Measurements from ENCODE around the gene CYTH1. TPM values are rescaled to one million over a fixed set of nuclear protein-coding genes. Genes with fewer than 3 reads are reported as not detected.

The CYTH1 gene
- total RNA-seq, 1 donor from 2014 or later, result 103 TPM

DNA sequence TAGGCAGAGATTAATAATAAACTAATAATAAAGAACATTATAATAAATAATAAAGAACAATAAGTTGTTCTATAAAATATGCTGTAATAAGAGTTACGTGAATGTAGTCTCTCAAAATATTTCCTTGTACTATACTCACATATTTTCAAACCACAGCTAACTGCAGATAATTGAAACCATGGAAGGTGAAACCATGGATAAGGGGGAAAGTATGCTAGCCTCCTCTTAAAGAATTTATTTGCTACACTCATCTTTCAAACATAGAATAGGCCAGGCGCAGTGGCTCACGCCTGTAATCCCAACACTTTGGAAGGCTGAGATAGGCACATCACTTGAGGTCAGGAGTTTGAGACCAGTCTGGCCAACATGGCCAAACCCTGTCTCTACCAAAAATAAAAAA lies 18.5 kb downstream of the CYTH1 start:
- no peaks in the 10 kb centered on the region for H3K36me3 ChIP-seq
- no peaks in the 10 kb centered on the region for H3K9me3 ChIP-seq
- H3K4me1 ChIP-seq, result peaks cover 54% of the 10 kb centered on the region
- H3K27me3 ChIP-seq, result no peaks in the 10 kb centered on the region
- H3K27ac ChIP-seq, result no peak overlapping the region
- intact Hi-C loops (cut with DNase I), result no loop called here
- DNase-seq (no peak), ATAC-seq (no peak)
- TF ChIP-seq, protein P1, sequence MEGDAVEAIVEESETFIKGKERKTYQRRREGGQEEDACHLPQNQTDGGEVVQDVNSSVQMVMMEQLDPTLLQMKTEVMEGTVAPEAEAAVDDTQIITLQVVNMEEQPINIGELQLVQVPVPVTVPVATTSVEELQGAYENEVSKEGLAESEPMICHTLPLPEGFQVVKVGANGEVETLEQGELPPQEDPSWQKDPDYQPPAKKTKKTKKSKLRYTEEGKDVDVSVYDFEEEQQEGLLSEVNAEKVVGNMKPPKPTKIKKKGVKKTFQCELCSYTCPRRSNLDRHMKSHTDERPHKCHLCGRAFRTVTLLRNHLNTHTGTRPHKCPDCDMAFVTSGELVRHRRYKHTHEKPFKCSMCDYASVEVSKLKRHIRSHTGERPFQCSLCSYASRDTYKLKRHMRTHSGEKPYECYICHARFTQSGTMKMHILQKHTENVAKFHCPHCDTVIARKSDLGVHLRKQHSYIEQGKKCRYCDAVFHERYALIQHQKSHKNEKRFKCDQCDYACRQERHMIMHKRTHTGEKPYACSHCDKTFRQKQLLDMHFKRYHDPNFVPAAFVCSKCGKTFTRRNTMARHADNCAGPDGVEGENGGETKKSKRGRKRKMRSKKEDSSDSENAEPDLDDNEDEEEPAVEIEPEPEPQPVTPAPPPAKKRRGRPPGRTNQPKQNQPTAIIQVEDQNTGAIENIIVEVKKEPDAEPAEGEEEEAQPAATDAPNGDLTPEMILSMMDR (IDR thresholded peaks at IDR 0.05), result no peak
- no peak overlapping the region for H3K4me3 ChIP-seq

DNA sequence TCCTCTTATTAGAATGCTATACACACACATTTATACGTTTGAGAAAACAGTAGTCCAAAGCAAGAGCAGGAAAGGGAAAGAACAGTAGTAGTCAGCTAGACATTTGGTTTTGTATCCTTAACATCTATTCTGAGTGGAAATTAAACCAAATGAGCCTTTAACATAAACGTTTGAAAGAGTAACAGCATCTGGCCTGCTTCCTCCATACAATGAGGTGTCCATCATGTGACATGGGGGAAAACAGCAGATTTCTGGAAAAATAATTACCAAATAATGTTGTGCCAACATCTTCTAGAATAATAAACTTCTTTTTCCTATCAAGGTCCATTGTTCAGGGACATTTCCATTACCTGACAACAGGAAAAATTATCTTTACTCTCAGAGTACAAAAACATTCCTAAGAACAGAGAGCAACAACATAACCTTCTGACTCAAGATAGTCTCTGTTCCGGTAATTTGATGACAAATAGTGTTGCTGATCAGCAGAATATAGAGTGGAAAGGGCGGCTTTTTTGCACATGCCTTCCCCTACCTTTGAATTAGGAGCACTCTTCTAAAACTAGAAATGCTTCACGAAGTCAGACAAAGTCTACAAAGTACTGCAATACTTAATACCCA lies 20.2 kb downstream of the CYTH1 start:
- no peak overlapping the region for H3K27ac ChIP-seq
- no peaks in the 10 kb centered on the region for H3K27me3 ChIP-seq
- TF ChIP-seq, protein P1 (IDR thresholded peaks at IDR 0.05), result no peak
- no peaks in the 10 kb centered on the region for H3K9me3 ChIP-seq
- no peaks in the 10 kb centered on the region for H3K36me3 ChIP-seq
- no peak for ATAC-seq
- no peak for DNase-seq
- intact Hi-C loops (cut with DNase I), result no loop called here
- H3K4me3 ChIP-seq, result no peak overlapping the region
- H3K4me1 ChIP-seq, result peaks cover 63% of the 10 kb centered on the region

DNA sequence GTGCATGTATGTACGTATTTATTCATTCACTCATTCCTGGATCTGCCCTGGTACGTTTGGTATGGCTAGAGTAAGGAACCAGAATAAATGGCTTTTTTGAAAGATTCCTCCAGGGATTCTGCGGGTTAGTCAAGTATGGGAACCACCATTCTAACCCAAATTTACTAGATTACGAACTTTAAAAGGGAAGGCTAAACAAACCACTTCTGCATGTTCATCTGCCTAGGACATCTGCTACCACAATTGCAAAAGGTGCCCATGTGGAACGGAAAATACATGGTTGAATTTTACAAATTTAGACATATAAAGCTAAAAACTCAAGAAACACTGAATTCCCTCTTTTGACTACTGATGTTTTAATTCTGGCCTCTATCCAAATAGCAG lies 22.1 kb downstream of the CYTH1 start:
- H3K9me3 ChIP-seq, result no peaks in the 10 kb centered on the region
- ATAC-seq, result no peak
- H3K36me3 ChIP-seq, result no peaks in the 10 kb centered on the region
- DNase-seq, result no peak
- TF ChIP-seq, protein P1 (IDR thresholded peaks at IDR 0.05), result no peak
- H3K27me3 ChIP-seq, result no peaks in the 10 kb centered on the region
- H3K4me1 ChIP-seq, result peaks cover 59% of the 10 kb centered on the region
- intact Hi-C loops (cut with DNase I), result no loop called here
- H3K4me3 ChIP-seq, result no peak overlapping the region
- H3K27ac ChIP-seq, result peak overlapping the region; percentile 77

DNA sequence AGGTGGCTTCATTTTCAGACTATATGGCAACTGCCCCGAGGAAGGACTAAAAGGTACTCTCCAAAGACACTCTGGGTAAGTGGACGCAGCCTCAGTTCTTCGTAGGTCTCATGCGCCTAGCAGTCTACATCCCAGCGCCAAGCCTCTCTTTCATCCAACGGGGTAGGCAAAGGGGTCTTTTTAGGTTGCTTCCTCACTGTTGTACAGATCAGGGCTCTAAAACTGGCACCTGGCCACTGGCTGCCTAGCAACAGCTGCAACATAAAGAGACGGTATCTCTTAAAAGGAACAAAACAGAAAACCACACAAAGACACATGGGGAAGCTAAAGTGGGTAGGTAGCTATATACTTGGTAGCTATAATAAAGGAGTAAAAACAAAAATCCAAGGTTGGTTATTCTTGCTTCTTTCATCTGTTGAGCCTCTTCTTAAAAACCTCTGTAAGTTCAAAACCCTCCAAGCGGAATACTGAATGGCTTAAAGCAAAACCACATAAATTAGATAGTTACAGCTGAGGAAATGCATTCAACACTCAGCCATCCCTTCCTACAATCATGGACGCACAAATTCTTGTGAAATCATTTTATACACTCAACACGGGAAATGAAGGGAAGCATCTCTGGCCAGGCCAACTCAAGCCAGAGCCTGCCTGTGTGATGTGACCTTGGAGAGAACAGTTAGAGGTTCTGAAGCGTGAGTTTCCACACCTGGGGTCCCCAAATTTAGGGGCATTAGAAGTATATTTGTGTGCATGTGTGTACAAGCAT lies 22.7 kb downstream of the CYTH1 start:
- Histone ChIP-seq H3K36me3 (no peaks in the 10 kb centered on the region), H3K4me1 (peaks cover 53% of the 10 kb centered on the region), H3K4me3 (no peak overlapping the region), H3K9me3 (no peaks in the 10 kb centered on the region), H3K27ac (peak overlapping the region; percentile 77), H3K27me3 (no peaks in the 10 kb centered on the region)
- DNase-seq, result peak; percentile 77
- peak; percentile 75 for ATAC-seq
- intact Hi-C loops (cut with DNase I), result no loop called here
- TF ChIP-seq, protein P1 (IDR thresholded peaks at IDR 0.05), result no peak

DNA sequence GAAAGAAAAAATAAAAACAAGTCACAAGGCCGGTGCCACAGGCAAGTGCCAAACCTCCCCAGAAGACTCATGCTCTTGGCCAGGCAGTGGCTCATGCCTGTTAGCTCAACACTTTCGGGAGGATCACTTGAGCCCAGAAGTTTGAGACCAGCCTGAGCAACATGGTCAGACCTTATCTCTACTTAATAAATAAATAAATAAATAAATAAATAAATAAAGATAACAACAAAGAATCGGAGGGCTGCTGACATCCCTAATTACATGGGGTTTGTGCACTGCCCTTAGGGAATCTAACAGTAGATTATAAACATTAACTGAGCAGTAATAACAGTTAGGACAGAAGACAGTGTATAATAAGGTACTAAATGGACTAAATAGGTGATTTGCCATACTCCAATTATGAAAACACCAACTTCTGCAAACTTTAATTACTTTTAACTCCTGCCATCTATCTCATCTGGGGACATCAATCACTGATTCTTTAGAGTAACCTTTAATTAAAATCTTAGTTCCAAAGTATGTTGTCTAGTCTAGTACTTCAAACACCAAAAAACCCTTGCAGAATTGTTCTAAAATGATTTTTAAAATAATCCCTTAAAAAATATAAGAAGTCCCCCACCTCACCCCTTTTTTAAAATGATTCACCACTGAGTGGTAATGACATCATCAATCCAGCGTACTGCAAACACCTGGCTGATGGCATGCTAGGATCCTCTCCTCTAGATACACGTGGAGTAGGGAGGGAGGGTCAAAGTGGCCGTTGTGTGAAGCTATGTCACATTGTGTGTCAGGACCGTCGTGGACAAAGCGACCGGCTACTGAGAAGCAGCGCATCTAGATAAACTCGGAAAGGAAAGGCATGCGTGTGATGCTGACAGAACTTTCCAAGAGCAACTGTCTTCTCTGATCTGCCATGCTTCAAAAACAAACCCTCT lies 28.5 kb downstream of the CYTH1 start:
- no peaks in the 10 kb centered on the region for H3K36me3 ChIP-seq
- intact Hi-C loops (cut with DNase I), result no loop called here
- peaks cover 58% of the 10 kb centered on the region for H3K4me1 ChIP-seq
- no peak overlapping the region for H3K4me3 ChIP-seq
- no peak overlapping the region for H3K27ac ChIP-seq
- H3K9me3 ChIP-seq, result no peaks in the 10 kb centered on the region
- TF ChIP-seq, protein P1 (IDR thresholded peaks at IDR 0.05), result no peak
- ATAC-seq (no peak), DNase-seq (no peak)
- no peaks in the 10 kb centered on the region for H3K27me3 ChIP-seq
